Renal cortical epithelial cell (primary cell): ENCODE results near the gene ASIC2. TPM values are rescaled to one million over a fixed set of nuclear protein-coding genes. Genes with fewer than 3 reads are reported as not detected.

ENCODE experiments used
- DNase-seq: peaks from one replicate; pipeline ENCODE4 v3.0.0-alpha.2; 2011; ENCODE audit warnings: low read depth
- total RNA-seq: library from RNA; depleted of rRNA; stranded (reverse); fragments of >200 nt; gene quantifications from 2 replicates; pipeline ENCODE4 v1.2.3, GENCODE V29; 2014

The ASIC2 gene
- total RNA-seq, 1 donor from 2014 or later, result 13.6 TPM

- no peak for DNase-seq
Measured at GRCh38 chr17:33288954-33289353, 4.1 kb downstream of the ASIC2 start.

GRCh38 chr17:33287096-33287725, 5.9 kb downstream of the ASIC2 start:
- DNase-seq, result no peak

DNA sequence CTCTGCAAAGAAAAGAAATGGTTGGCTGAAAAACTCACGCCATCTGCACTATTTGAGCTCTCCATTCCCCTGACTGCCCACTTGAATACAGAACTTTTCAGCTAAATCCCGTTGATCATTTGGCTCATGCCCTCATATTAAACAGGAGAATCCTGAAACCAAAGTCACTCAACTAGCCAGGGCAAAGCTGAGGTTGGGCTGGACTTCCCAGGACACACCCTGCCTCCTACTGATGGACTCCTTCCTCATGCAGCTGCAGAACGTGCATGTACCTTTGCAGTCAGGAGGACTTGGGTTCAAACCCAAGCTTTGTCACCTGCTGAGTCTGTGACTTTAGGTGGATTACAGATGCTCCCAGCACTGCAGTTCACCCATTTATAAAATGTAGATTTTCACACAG, 7.7 kb downstream of the ASIC2 start:
- DNase-seq, result no peak

DNA sequence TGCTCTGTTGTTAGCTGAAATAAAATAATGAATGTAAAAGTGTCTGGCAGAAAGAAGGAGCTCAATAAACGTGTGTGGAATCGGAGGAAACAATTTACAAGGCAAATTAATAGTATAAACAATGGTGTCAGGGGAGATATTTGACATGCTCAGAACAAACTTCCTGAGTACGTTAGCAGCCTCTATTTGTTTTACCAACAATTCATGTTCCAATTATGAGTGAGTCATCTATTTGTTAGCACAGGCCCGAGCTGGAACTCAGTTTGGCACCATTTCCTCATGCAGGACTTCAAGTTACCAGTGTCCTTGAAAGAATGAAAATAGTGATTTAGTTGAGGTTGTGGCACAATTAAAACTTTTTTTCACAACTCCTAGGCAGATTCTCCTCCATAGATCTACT, 9.1 kb downstream of the ASIC2 start:
- peak; percentile 92 for DNase-seq

GRCh38 chr17:33280162-33280943, 12.7 kb downstream of the ASIC2 start:
- no peak for DNase-seq

DNA sequence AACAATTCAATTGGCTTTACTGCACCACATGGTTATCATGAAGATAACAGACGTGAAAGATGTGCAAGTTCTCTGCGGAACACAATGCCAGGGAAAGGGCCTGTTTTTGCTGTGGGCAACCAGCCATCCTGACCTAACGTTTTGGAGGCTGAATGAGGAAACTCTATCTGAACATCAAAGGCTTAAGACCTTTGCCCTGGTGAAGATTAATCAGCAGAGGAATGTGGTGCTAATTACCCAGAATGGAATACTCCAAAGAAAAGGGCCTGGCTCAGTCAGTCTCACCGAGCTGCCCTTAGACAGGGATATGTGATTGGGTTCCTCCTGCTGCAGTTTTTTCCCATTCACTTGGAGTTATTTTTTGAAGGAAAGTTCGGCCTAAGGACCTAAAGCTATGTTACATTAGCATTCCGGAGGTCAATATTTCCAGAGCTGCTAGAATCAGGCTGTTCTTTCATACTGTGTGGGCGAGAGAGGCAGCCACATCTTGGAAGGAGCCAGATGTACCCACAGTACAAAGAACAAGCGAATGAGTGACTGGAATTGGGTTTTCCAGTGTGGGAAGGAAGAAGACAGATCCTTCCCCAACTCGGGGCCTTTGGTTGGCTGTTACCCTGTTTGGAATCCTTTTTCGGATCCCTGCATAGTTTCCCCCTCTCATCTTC, 15.5 kb downstream of the ASIC2 start:
- peak; percentile 75 for DNase-seq

GRCh38 chr17:33273743-33274410, 19.2 kb downstream of the ASIC2 start:
- DNase-seq, result no peak

GRCh38 chr17:33273271-33273670, 19.8 kb downstream of the ASIC2 start:
- DNase-seq, result no peak

DNA sequence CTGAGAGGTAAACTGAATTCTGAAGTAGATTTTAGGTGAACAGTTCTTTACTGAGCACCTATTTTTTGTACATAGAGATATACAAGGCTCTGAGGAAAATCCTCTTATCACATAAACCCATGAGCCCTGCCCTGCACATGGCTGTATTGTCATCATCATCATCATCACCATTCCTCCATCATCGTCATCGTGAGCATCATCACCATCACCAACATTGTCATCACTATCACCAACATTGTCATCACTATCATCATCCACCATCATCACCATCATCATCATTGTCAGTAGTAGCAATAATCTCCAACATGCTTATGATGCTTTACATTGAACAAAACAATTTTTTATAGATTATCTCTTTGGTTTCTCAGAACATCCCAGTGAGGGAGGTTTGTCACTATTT, 20.7 kb downstream of the ASIC2 start:
- no peak for DNase-seq

- DNase-seq, result no peak
Measured at GRCh38 chr17:33269337-33270060, 23.6 kb downstream of the ASIC2 start.

DNA sequence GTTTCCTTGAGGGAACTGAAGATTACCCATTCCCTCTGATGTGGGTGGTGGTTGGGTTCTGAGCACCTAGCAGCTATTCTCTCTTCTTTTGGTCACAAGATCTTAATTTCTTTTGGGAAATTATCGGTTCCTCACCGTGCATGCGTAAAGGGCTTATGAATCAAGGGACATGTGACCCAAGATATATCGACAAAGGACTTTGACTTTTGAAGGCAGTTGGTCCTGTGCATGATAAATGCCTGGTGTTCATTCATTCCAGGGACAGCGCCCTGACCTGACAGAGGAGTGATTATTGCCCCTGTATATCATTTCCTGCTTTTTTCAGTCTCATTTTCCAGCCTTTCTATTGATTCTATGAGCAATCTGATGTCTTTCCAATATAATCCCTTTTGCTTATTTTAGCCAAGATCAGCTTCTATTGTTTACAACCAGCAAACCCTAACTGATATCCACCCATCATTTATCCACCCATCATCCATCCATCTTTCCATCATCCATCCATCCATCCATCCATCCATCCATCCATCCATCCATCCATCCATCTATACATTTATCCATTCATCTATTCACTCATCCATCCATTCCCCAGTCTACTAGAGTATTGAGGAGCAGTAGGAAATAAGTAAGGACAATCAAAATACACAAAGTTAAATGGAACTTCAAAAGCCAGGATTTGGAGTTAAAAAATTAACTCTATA, 25.1 kb downstream of the ASIC2 start:
- no peak for DNase-seq

- peak; percentile 99 for DNase-seq
Measured at GRCh38 chr17:33267271-33267790, 25.8 kb downstream of the ASIC2 start.

DNA sequence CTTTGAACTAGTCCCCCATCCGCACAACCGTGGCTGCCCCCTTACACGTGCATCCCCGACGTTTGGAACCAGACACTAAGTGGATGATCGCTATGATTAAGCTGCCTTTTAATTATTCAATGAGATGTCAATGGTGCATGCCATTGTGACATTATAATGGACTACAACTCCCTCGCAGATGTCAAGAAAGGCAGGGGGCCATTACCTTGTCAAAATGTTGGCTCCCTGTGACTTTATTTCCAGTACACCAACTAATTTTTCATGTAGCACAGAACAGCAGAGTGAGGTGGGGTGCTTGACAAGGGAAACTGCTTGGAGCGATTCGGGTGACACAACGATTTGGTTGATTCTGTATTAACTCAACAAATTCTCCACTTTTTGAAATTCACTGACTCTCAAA, 26.5 kb downstream of the ASIC2 start:
- DNase-seq, result no peak

- no peak for DNase-seq
Measured at GRCh38 chr17:33266116-33266515, 27.0 kb downstream of the ASIC2 start.

DNA sequence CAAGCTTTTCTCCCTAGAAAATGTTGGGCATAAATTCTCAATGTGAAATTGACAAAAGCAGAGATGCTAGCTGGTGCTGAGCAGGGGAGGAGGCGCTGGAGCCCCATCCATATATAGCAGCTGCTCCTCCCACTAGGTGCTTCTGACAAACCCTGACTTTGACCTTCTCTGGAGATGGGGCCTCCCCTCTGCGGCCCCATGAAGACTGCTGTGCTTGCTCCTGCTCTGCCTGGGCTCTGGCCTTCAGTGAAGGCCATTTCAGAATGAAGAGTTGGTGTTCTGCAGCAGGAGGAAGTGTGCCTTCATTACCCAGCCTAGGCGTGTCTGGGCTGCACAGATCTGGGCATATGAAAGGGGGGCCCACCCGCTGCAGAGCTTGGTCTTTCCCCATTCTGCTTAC, 29.7 kb downstream of the ASIC2 start:
- no peak for DNase-seq

- DNase-seq, result peak; percentile 29
Measured at GRCh38 chr17:33262266-33263123, 30.6 kb downstream of the ASIC2 start.

- no peak for DNase-seq
Measured at GRCh38 chr17:33261820-33262219, 31.3 kb downstream of the ASIC2 start.

DNA sequence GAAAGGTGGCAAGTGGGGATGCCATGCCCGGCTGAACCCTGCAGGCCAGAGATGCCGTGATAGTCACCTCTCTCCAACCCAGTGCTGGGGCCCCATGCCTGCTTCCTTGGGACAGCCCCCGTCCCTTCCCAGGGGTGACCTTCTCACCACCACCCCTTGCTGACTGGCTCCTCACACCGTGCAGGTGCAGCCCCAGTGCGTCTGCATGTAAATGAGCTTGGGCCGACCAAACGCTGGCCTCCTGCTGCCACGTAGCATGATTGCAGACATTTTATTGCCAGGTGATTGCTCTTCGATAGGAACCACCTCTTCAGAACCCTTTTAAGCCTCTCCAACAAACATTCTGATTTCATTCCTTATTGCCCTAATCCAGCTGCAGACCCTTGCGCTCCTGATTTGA, 32.5 kb downstream of the ASIC2 start:
- DNase-seq, result no peak

- DNase-seq, result peak; percentile 62
Measured at GRCh38 chr17:33258296-33258695, 34.8 kb downstream of the ASIC2 start.

- DNase-seq, result no peak
Measured at GRCh38 chr17:33245183-33245582, 47.9 kb downstream of the ASIC2 start.
